SJSA1 (cell line): Measurements from ENCODE around the gene OR7G2. TPM values are rescaled to one million over a fixed set of nuclear protein-coding genes. Genes with fewer than 3 reads are reported as not detected.
"Not testable (repeated sequence)": the region's sequence is repeated elsewhere in the genome, so short reads cannot be mapped to it uniquely, and the experiment has no call there.

ENCODE experiments used
- DNase-seq, 2 experiments: peaks; one replicate each; pipeline ENCODE4 v3.0.0-alpha.2; 2015 to 2020; ENCODE audit warnings: low spot score in 2 of 2, low read depth in 1 of 2
- H3K27ac ChIP-seq: fragments of 250-450 bp; sonication (Bioruptor Pico); 2 replicates; pipeline ENCODE4 v1.5.1; 2020; ENCODE audit warnings: mild to moderate bottlenecking, moderate library complexity
- H3K27me3 ChIP-seq: fragments of 250-450 bp; sonication (Bioruptor Pico); replicated peaks from 2 replicates; pipeline ENCODE4 v1.5.1; 2020; ENCODE audit warnings: mild to moderate bottlenecking, moderate library complexity
- H3K36me3 ChIP-seq: fragments of 250-450 bp; sonication (Bioruptor Pico); 2 replicates; pipeline ENCODE4 v1.5.1; 2020; ENCODE audit warnings: mild to moderate bottlenecking
- H3K4me1 ChIP-seq: fragments of 250-450 bp; sonication (Bioruptor Pico); replicated peaks from 2 replicates; pipeline ENCODE4 v1.6.1; 2021; ENCODE audit warnings: mild to moderate bottlenecking
- H3K4me3 ChIP-seq: fragments of 250-450 bp; sonication (Bioruptor Pico); 2 replicates; pipeline ENCODE4 v1.5.1; 2020; ENCODE audit warnings: mild to moderate bottlenecking
- H3K9me3 ChIP-seq: fragments of 250-450 bp; sonication (Bioruptor Pico); replicated peaks from 2 replicates; pipeline ENCODE4 v1.5.1; 2020; ENCODE audit warnings: mild to moderate bottlenecking
- total RNA-seq: library from RNA; depleted of rRNA; stranded (reverse); fragments of >200 nt; shearing (Covaris generic); gene quantifications from 2 replicates; pipeline ENCODE4 v1.2.3, GENCODE V29; 2014

Gene OR7G2
- total RNA-seq, 1 experiment from 2014 or later: not detected

GRCh38 chr19:9126900-9127405 lies 19.7 kb upstream of the OR7G2 start, which contains the start of gene OR7G3:
TSS of gene OR7G3 (minus strand) at chr19:9126950. CDS start at chr19:9126950, 0 bp downstream.
- Histone ChIP-seq H3K27ac (no peak within 1 kb of the TSS), H3K4me1 (no peaks in the 10 kb centered on the region), H3K9me3 (no peaks in the 10 kb centered on the region), H3K4me3 (no peak within 1 kb of the TSS), H3K36me3 (no peaks in the 10 kb centered on the region), H3K27me3 (no peaks in the 10 kb centered on the region)
- DNase-seq: no peak

GRCh38 chr19:9116547-9116946 lies 9.3 kb upstream of the OR7G2 start:
- H3K4me1 ChIP-seq: no peaks in the 10 kb centered on the region
- H3K36me3 ChIP-seq: no peaks in the 10 kb centered on the region
- no peaks in the 10 kb centered on the region for H3K9me3 ChIP-seq
- no peak overlapping the region for H3K27ac ChIP-seq
- no peak for DNase-seq
- H3K27me3 ChIP-seq: no peaks in the 10 kb centered on the region
- H3K4me3 ChIP-seq: no peak overlapping the region

GRCh38 chr19:9115307-9115813 lies 8.1 kb upstream of the OR7G2 start, which contains the start of gene OR7G1:
TSS of gene OR7G1 (minus strand) at chr19:9115763. CDS start at chr19:9115763, 0 bp downstream.
- Histone ChIP-seq H3K9me3 (no peaks in the 10 kb centered on the region), H3K36me3 (no peaks in the 10 kb centered on the region), H3K4me1 (no peaks in the 10 kb centered on the region), H3K27me3 (no peaks in the 10 kb centered on the region), H3K4me3 (no peak within 1 kb of the TSS), H3K27ac (no peak within 1 kb of the TSS)
- no peak for DNase-seq

GRCh38 chr19:9109959-9110358 lies 2.7 kb upstream of the OR7G2 start:
- Histone ChIP-seq H3K27ac (no peak overlapping the region), H3K9me3 (no peaks in the 10 kb centered on the region), H3K4me1 (no peaks in the 10 kb centered on the region), H3K4me3 (no peak overlapping the region), H3K27me3 (no peaks in the 10 kb centered on the region), H3K36me3 (no peaks in the 10 kb centered on the region)
- no peak for DNase-seq

DNA sequence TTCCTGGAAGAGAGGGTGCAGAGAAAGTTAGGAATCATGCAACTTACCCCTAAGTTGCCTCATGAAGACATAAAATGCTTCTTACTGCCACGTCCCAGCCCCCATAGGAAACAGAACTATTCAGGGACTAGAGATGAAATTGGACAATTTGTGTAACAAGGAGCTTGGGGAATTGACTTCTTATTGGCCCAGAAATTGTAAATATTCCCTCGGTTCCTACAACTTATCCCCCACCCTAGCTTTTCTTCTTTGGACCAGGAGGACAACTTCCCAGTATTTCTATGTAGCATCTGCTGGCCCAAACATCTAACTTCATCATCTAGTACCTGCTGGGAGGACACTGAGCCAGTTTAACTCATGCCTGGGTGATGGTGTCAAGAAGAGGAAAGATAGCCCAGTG lies 20.5 kb downstream of the OR7G2 start, which contains the start of gene OR1M1:
TSS of gene OR1M1 (plus strand) at position 301 of the 400 bp plus-strand sequence. CDS start 6,184 bp downstream, outside the sequence.
- peaks cover 4% of the 10 kb centered on the region; the same call in 1 of the 2 replicates for H3K27me3 ChIP-seq
- H3K36me3 ChIP-seq: no peaks in the 10 kb centered on the region
- no peaks in the 10 kb centered on the region for H3K4me1 ChIP-seq
- no peak within 1 kb of the TSS for H3K4me3 ChIP-seq
- no peak within 1 kb of the TSS for H3K27ac ChIP-seq
- DNase-seq: no peak
- H3K9me3 ChIP-seq: no peaks in the 10 kb centered on the region

- Histone ChIP-seq H3K36me3 (no peaks in the 10 kb centered on the region), H3K9me3 (no peaks in the 10 kb centered on the region), H3K27ac (no peak overlapping the region), H3K4me3 (no peak overlapping the region), H3K27me3 (no peaks in the 10 kb centered on the region), H3K4me1 (peaks cover 15% of the 10 kb centered on the region)
- no peak for DNase-seq
These were observed 28.6 kb downstream of the OR7G2 start for GRCh38 chr19:9078651-9079050.

DNA sequence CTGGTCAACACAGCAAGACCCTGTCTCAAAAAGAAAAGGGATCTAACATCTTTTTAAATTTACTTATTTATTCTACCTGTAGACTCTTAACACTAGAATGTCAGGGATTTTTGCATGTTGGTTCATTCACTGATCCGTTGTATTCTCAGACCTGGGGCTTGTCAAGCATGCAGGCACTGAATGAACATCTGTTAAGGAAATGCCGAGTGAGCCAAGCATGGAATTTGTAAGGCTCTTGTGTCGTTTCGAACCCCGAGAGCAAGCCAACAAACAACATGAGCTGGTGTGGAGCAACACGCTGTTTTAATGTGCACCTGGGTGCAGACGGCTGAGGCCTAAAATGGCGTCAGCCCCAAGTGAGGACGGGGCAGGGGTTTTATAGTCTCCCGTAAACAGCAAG lies 30.4 kb downstream of the OR7G2 start:
- Histone ChIP-seq H3K9me3 (no peaks in the 10 kb centered on the region), H3K27ac (no peak overlapping the region), H3K27me3 (no peaks in the 10 kb centered on the region), H3K4me3 (no peak overlapping the region), H3K4me1 (peaks cover 15% of the 10 kb centered on the region), H3K36me3 (no peaks in the 10 kb centered on the region)
- DNase-seq: no peak

DNA sequence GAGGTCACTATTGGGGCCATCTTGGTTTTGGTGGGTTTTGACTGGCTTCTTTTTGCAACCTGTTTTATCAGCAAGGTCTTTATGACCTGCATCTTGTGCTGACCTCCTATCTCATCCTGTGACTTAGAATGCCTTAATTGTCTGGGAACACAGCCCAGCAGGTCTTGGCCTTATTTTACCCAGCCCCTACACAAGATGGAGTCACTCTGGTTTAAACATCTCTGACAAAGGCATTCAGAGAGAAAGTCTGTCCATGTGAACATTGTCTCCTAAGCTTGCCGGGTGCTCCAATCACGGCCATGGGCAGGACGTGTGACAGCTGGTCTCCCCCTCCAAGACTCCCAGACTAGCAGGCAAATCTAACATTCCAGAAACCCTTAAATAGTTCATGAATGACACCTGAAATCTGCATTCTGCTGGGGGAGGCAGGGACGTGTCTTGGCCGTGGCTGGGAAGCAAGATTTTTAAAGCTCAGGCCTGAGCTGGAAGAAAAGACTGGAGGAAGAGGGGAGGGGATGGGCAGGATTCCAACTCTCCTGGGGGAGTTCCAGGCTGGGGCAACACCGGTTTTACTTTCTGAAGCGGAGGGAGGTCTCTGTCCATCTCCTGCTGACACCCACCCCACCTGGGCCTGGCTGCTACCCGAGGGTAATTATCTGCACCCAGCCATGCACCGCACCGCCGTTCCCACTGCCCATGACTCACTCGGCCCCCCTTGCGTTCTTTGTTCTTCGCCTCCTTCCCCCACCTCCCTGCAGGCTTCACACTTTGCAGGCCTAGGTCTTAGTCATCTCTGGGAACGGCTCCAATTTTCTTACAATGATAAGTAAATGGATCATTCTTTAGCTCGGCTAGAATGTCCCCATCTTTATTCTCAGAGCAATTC lies 32.0 kb downstream of the OR7G2 start:
- peak; percentile 93 to 97 for DNase-seq
- Histone ChIP-seq H3K27me3 (no peaks in the 10 kb centered on the region), H3K4me1 (peaks cover 15% of the 10 kb centered on the region), H3K27ac (no peak overlapping the region), H3K36me3 (no peaks in the 10 kb centered on the region), H3K4me3 (no peak overlapping the region), H3K9me3 (no peaks in the 10 kb centered on the region)

- Histone ChIP-seq H3K27me3 (no peaks in the 10 kb centered on the region), H3K36me3 (no peaks in the 10 kb centered on the region), H3K9me3 (no peaks in the 10 kb centered on the region), H3K4me1 (peaks cover 18% of the 10 kb centered on the region), H3K27ac (no peak overlapping the region), H3K4me3 (no peak overlapping the region)
- no peak for DNase-seq
These were observed 33.5 kb downstream of the OR7G2 start for GRCh38 chr19:9073806-9074205.

GRCh38 chr19:9071720-9072119 lies 35.6 kb downstream of the OR7G2 start:
- H3K4me1 ChIP-seq: peaks cover 18% of the 10 kb centered on the region
- not testable (repeated sequence) for H3K27ac ChIP-seq, H3K27me3 ChIP-seq, H3K9me3 ChIP-seq, DNase-seq, H3K4me3 ChIP-seq, H3K36me3 ChIP-seq

- Histone ChIP-seq H3K4me3 (no peak overlapping the region), H3K27ac (no peak overlapping the region), H3K4me1 (peaks cover 7% of the 10 kb centered on the region), H3K27me3 (no peaks in the 10 kb centered on the region), H3K36me3 (no peaks in the 10 kb centered on the region), H3K9me3 (no peaks in the 10 kb centered on the region)
- peak; percentile 47 to 48 for DNase-seq
These were observed 37.2 kb downstream of the OR7G2 start for GRCh38 chr19:9070066-9070465.

- no peaks in the 10 kb centered on the region for H3K27me3 ChIP-seq
- H3K9me3 ChIP-seq: no peaks in the 10 kb centered on the region
- H3K4me3 ChIP-seq: no peak overlapping the region
- peaks cover 3% of the 10 kb centered on the region for H3K4me1 ChIP-seq
- no peak for DNase-seq
- H3K27ac ChIP-seq: no peak overlapping the region
- H3K36me3 ChIP-seq: no peaks in the 10 kb centered on the region
These were observed 41.7 kb downstream of the OR7G2 start for GRCh38 chr19:9065457-9066014.

DNA sequence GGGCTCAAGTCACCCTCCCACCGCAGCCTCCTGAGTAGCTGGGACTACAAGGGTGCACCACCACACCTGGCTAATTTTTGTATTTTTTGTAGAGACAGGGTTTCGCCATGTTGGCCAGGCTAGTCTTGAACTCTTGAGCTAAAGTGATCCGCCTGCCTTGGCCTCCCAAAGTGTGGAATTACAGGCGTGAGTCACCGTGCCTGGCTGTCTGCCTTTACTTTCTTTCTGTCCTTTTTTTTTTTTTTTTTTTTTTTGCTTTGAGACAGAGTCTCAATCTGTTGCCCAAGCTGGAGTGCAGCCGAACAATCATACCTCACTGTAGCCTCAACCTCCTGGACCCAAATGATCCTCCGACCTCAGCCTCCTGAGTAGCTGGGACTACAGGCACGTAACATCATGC lies 45.4 kb downstream of the OR7G2 start:
- Histone ChIP-seq H3K4me3 (no peak overlapping the region), H3K9me3 (no peaks in the 10 kb centered on the region; the same call in 1 of the 2 replicates), H3K27ac (no peak overlapping the region), H3K27me3 (no peaks in the 10 kb centered on the region), H3K4me1 (no peaks in the 10 kb centered on the region), H3K36me3 (no peaks in the 10 kb centered on the region)
- no peak for DNase-seq
